CD14-positive monocyte (primary cell): ENCODE results near the gene PPP4R1. TPM values are rescaled to one million over a fixed set of nuclear protein-coding genes. Genes with fewer than 3 reads are reported as not detected.

Source experiments
- DNase-seq, 3 donors: peaks; one replicate each; pipeline ENCODE4 v3.0.0-alpha.2; 2011 to 2022
- H2AFZ ChIP-seq: 2 replicates; pipeline ENCODE4 v1.6.0; 2012; ENCODE audit warnings: mild to moderate bottlenecking, low read depth, low read length, inconsistent platforms; ENCODE audit not compliant: insufficient read depth, poor library complexity, severe bottlenecking
- H3K27ac ChIP-seq, 2 donors: 1 replicate in 1 of 2; 2 replicates in 1 of 2; pipeline ENCODE4 v1.5.1; 2012 to 2013; ENCODE audit warnings: low read length in 2 of 2, control low read depth in 1 of 2, inconsistent platforms in 1 of 2, low read depth in 1 of 2, mild to moderate bottlenecking in 1 of 2
- H3K27me3 ChIP-seq, 2 donors: one replicate each; pipeline versions ENCODE4 v1.6.0 to v1.6.1; 2011 to 2013; ENCODE audit warnings: low read length in 2 of 2; ENCODE audit not compliant: control insufficient read depth in 2 of 2, insufficient read depth in 2 of 2
- H3K36me3 ChIP-seq, 2 donors: replicated peaks in 1 of 2; 1 replicate in 1 of 2; 2 replicates in 1 of 2; pipeline versions ENCODE4 v1.5.1 to v1.6.1; 2012 to 2013; ENCODE audit warnings: low read length in 2 of 2, control low read depth in 1 of 2, inconsistent platforms in 1 of 2, mild to moderate bottlenecking in 1 of 2; ENCODE audit not compliant: insufficient read depth in 2 of 2, control insufficient read depth in 1 of 2
- H3K4me1 ChIP-seq, 2 donors: 1 replicate in 1 of 2; 2 replicates in 1 of 2; pipeline versions ENCODE4 v1.5.1 to v1.6.1; 2012 to 2013; ENCODE audit warnings: low read length in 2 of 2, control low read depth in 1 of 2, inconsistent platforms in 1 of 2, mild to moderate bottlenecking in 1 of 2, moderate library complexity in 1 of 2; ENCODE audit not compliant: insufficient read depth in 2 of 2, control insufficient read depth in 1 of 2
- H3K4me2 ChIP-seq: replicated peaks from 2 replicates; pipeline ENCODE3; 2012; ENCODE audit warnings: low read length, moderate library complexity, mild to moderate bottlenecking; ENCODE audit not compliant: poor library complexity, severe bottlenecking; ENCODE audit errors: extremely low read depth
- H3K4me3 ChIP-seq, 3 experiments: fragments of 200-600 bp in 1 of 3; sonication (generic) in 1 of 3; replicated peaks in 1 of 3; 1 replicate in 2 of 3; 2 replicates in 1 of 3; pipeline ENCODE4 v1.5.1; 2011 to 2013; ENCODE audit warnings: low read length in 3 of 3, mild to moderate bottlenecking in 3 of 3, control low read depth in 2 of 3, low read depth in 2 of 3, inconsistent platforms in 1 of 3, moderate library complexity in 1 of 3
- H3K79me2 ChIP-seq: 2 replicates; pipeline ENCODE4 v1.6.0; 2012; ENCODE audit warnings: mild to moderate bottlenecking, control low read depth, inconsistent platforms, low read length, moderate library complexity; ENCODE audit not compliant: insufficient read depth
- H3K9ac ChIP-seq: 2 replicates; pipeline ENCODE4 v1.6.0; 2017; ENCODE audit warnings: low read length, mild to moderate bottlenecking; ENCODE audit not compliant: insufficient read depth, poor library complexity, severe bottlenecking
- H3K9me3 ChIP-seq, 2 donors: replicated peaks in 1 of 2; 1 replicate in 1 of 2; 2 replicates in 1 of 2; pipeline versions ENCODE4 v1.5.1 to v1.6.1; 2012 to 2013; ENCODE audit warnings: low read length in 2 of 2, control low read depth in 1 of 2; ENCODE audit not compliant: control insufficient read depth in 1 of 2, insufficient read depth in 1 of 2
- H4K20me1 ChIP-seq: 2 replicates; pipeline ENCODE4 v1.6.0; 2012; ENCODE audit warnings: mild to moderate bottlenecking, low read length, control low read depth, moderate library complexity; ENCODE audit not compliant: insufficient read depth
- H3K27ac Mint-ChIP-seq, 7 donors: one replicate each; pipeline ENCODE4 v1.8.0; 2020; ENCODE audit warnings: mild to moderate bottlenecking in 7 of 7, mixed read lengths in 7 of 7, moderate library complexity in 6 of 7, inconsistent platforms in 2 of 7
- H3K27me3 Mint-ChIP-seq, 3 donors: one replicate each; pipeline ENCODE4 v1.8.0; 2021 to 2022; ENCODE audit warnings: low read depth in 3 of 3, mild to moderate bottlenecking in 3 of 3, mixed read lengths in 3 of 3, moderate library complexity in 3 of 3, inconsistent platforms in 1 of 3
- H3K36me3 Mint-ChIP-seq, 2 donors: one replicate each; pipeline ENCODE4 v1.8.0; 2020; ENCODE audit warnings: mixed read lengths in 2 of 2, inconsistent platforms in 1 of 2, mild to moderate bottlenecking in 1 of 2
- H3K4me1 Mint-ChIP-seq: one replicate; pipeline ENCODE4 v1.8.0; 2020; ENCODE audit warnings: mild to moderate bottlenecking, mixed read lengths
- H3K4me3 Mint-ChIP-seq, 2 donors: one replicate each; pipeline ENCODE4 v1.8.0; 2020; ENCODE audit warnings: mild to moderate bottlenecking in 2 of 2, mixed read lengths in 2 of 2, moderate library complexity in 1 of 2
- H3K9me3 Mint-ChIP-seq, 7 donors: one replicate each; pipeline ENCODE4 v1.8.0; 2020 to 2022; ENCODE audit warnings: mixed read lengths in 7 of 7, mild to moderate bottlenecking in 6 of 7, moderate library complexity in 6 of 7, inconsistent platforms in 2 of 7
- WGBS: methylation state at CpG from one replicate; pipeline ENCODE4 v1.1.5; 2013; ENCODE audit warnings: missing lambda C conversion rate; ENCODE audit not compliant: insufficient coverage; 5-methylcytosine and 5-hydroxymethylcytosine counted together
- intact Hi-C, 2 donors: fragments of 100-400 bp; cut with micrococcal nuclease; formaldehyde crosslinking; loops; one replicate each; pipeline versions ENCODE4 v1.15.0 to v1.15.1; 2023
- polyA plus RNA-seq, 3 donors: library from polyadenylated mRNA; depleted of rRNA in 1 of 3; unstranded in 2 of 3; stranded (reverse) in 1 of 3; fragments of 300-500 nt in 2 of 3; fragments of >200 nt in 1 of 3; fragmentation: Illumina TruSeq in 2 of 3; gene quantifications; 1 replicate in 2 of 3; 2 replicates in 1 of 3; pipeline ENCODE4 v1.2.3, GENCODE V29; 2012 to 2021
- TF ChIP-seq, protein P1 (sequence below): fragments of 200-600 bp; IDR thresholded peaks from one replicate; pipeline ENCODE4 v1.8.0; 2022; ENCODE audit warnings: antibody characterized with exemption, mild to moderate bottlenecking

Gene PPP4R1
- polyA plus RNA-seq, 3 donors = 22.0 to 45.3 (median 24.6) TPM

DNA sequence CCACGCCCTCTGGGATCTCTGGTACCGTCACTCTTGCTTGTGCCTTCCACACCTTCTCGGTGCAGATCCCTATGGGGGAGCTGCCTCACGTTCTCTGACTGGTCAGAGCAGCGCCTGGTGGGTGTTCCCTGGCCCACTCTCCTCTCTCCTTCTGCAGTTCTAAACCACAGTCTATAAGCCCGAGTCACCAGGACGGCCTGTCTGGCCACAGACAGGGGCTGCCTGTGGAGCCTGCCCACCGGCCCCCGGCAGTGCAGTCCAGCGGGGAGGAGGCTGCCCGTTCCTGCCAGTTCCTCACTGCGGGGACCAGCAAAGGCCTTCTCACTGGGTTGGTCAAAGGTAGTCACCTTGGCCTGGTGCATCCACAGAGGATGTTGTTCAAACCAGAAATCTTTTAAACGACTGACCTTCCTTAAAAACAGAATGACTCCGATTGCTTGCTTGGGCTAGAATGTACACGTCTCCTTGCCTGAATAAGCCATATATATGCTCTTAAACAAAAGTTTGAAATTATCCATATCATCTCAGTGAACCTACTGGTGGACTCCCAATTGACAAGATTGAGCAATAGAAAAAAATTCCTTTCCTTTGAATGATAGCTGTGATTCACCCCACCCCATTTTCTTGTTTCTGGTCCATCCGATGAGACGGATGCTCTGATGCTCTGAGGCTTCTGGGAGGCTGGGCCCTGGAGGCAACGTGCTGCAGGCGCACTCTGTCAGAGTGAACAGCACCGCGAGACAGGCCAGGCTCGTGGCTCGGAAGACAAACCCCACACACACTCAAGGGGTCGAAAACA is 77.8 kb downstream of the PPP4R1 start:
- H3K27me3 Mint-ChIP-seq = no peaks in the 10 kb centered on the region
- H3K4me3 Mint-ChIP-seq = no peak overlapping the region
- Histone ChIP-seq H3K9ac (no peak overlapping the region), H3K36me3 (peaks cover 67 to 83% of the 10 kb centered on the region in 2 donors), H3K4me1 (no peaks in the 10 kb centered on the region), H3K9me3 (no peaks in the 10 kb centered on the region), H3K4me3 (no peak overlapping the region), H3K27ac (no peak overlapping the region), H4K20me1 (no peaks in the 10 kb centered on the region), H3K79me2 (no peaks in the 10 kb centered on the region), H2AFZ (no peak overlapping the region), H3K4me2 (no peak overlapping the region), H3K27me3 (no peaks in the 10 kb centered on the region)
- intact Hi-C loops = no loop called here
- 95% methylated on average over 9 of the region's 24 CpGs for WGBS
- TF ChIP-seq, protein P1, sequence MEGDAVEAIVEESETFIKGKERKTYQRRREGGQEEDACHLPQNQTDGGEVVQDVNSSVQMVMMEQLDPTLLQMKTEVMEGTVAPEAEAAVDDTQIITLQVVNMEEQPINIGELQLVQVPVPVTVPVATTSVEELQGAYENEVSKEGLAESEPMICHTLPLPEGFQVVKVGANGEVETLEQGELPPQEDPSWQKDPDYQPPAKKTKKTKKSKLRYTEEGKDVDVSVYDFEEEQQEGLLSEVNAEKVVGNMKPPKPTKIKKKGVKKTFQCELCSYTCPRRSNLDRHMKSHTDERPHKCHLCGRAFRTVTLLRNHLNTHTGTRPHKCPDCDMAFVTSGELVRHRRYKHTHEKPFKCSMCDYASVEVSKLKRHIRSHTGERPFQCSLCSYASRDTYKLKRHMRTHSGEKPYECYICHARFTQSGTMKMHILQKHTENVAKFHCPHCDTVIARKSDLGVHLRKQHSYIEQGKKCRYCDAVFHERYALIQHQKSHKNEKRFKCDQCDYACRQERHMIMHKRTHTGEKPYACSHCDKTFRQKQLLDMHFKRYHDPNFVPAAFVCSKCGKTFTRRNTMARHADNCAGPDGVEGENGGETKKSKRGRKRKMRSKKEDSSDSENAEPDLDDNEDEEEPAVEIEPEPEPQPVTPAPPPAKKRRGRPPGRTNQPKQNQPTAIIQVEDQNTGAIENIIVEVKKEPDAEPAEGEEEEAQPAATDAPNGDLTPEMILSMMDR = no peak
- no peaks in the 10 kb centered on the region for H3K9me3 Mint-ChIP-seq
- no peak for DNase-seq
- peaks cover 65 to 88% of the 10 kb centered on the region in 2 donors for H3K36me3 Mint-ChIP-seq
- no peaks in the 10 kb centered on the region for H3K4me1 Mint-ChIP-seq
- H3K27ac Mint-ChIP-seq = peak overlapping the region in 1 of 7 donors; percentile 74

GRCh38 chr18:9535430-9535991 is 78.8 kb downstream of the PPP4R1 start:
- H3K36me3 Mint-ChIP-seq = peaks cover 65 to 94% of the 10 kb centered on the region in 2 donors
- intact Hi-C loops = no loop called here
- peaks cover 67 to 86% of the 10 kb centered on the region in 2 donors for H3K36me3 ChIP-seq

More at GRCh38 chr18:9535430-9535991, 78.8 kb downstream of the PPP4R1 start:
- H3K9me3 Mint-ChIP-seq = no peaks in the 10 kb centered on the region
- no peaks in the 10 kb centered on the region for H3K79me2 ChIP-seq
- peak overlapping the region in 1 of 7 donors; percentile 14 for H3K27ac Mint-ChIP-seq
- no peak overlapping the region for H3K27ac ChIP-seq
- H3K4me1 ChIP-seq = peaks cover 6 to 7% of the 10 kb centered on the region in 2 donors
- no peaks in the 10 kb centered on the region for H3K9me3 ChIP-seq
- no peak overlapping the region for H3K4me3 Mint-ChIP-seq
- H3K4me3 ChIP-seq = no peak overlapping the region
- 98% methylated on average over 27 of the region's 27 CpGs for WGBS
- H3K27me3 ChIP-seq = no peaks in the 10 kb centered on the region
- no peaks in the 10 kb centered on the region for H3K27me3 Mint-ChIP-seq
- H3K9ac ChIP-seq = no peak overlapping the region
- TF ChIP-seq, protein P1 = no peak
- H3K4me2 ChIP-seq = no peak overlapping the region
- no peak for DNase-seq
- no peak overlapping the region for H2AFZ ChIP-seq
- H3K4me1 Mint-ChIP-seq = peaks cover 8% of the 10 kb centered on the region
- H4K20me1 ChIP-seq = no peaks in the 10 kb centered on the region
